GM19025 (cell line): ENCODE results near the gene WBP11.

Source experiments
- ATAC-seq: cut with Tn5 transposase; IDR thresholded peaks from one replicate; pipeline ENCODE4 v1.9.1; 2021; ENCODE audit warnings: mild to moderate bottlenecking, low read depth, moderate library complexity; ENCODE audit not compliant: unreplicated experiment

WBP11 gene

DNA sequence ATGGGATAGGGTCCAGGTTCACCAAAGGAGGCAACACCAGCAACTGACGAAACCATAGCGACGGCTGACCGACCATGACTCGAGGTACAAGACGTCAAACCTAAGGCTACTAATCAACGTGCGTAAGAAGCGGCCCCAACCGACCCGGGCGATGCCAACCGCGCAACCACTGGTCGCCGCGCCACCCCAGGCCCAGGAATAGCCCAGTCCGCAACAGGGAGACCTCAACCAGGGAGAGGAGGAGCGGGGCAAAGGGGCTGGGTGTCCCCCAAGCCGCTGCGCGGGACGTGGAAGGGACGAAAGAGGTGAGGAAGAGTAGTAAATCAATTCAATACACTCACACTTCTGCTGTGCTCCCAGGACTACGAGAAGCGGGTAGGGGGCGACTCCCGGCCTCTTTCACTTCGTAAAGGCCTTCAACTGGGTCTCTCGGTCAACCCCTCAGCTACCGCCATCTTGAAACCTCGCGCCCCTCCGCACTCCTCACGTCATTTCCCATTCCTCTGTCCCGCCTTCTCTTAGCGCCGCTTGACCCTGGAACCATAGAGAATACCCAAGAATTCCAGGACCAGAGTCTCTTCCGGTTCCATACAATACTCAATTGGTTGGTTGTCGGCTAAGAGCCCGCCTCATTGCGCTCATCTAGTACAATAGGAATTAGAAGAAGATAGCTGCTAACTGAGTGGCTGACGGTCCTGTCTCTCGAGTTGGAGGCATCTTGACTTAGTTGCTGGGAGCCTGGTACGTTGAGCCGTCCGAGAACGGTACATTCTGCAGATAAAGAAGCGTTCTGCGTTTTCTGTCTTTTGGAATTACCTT is at the start of gene WBP11, which contains the start of gene C12orf60:
Gene WBP11 (minus strand): TSS at position 468 of the 819 bp plus-strand sequence. CDS start 2,095 bp downstream, outside the sequence.
Gene C12orf60 (plus strand): TSS at position 660 of the 819 bp plus-strand sequence. CDS start 19,266 bp downstream, outside the sequence.
- ATAC-seq = peak; percentile 97

DNA sequence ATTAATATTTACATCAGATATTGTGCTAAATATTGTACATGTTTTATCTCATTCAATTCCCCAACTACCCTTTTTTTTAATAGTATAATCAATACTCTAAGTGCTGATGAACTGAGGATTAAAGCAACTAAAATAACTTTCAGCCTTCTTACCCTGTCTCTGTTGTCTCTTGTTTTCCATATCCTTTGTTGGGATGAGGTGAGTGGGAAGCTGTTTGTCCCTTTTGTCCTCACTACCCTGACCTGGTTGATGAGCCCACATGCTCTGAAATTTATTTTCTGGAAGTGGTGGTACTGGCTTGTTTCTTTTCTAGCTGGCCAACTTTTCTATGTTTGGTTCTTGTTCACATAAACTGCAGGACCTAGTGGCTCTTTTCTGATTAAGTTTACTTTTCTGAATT is 49.6 kb upstream of the WBP11 start:
- ATAC-seq = no peak

DNA sequence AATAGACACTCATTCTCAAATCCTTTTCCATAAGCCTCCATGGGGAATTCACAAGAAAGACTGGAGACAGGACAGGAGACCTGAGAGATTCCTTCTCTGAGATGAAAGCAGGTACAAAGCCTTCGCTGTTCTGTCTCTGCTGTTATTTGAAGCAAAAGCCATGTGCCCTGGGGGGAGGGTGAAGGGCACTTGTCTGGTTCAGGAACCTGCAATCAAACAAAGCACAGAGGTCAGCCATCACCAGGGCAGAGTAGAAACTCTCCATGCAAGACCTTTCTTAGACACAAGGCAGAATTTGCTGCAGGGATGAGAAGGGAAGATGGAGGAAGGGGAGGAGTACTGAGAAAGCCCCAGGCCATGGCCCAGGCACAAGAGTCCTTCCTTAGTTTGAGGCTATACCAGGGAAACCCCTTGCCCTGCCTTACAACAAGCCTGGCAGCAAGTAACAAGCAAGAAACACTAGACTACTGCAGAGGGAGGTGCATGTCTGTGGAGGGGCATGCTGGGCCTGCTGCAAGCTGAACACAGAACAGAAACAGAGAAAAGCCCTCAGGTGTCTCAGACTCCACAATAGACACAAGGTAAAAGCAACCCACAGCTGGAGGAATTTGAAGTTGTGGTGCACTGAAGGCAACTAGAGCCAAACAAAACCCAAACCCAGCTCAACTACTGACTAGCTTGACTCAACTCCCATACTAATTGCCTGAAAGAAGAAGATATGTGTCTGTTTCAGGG is 47.8 kb upstream of the WBP11 start:
- ATAC-seq = no peak

DNA sequence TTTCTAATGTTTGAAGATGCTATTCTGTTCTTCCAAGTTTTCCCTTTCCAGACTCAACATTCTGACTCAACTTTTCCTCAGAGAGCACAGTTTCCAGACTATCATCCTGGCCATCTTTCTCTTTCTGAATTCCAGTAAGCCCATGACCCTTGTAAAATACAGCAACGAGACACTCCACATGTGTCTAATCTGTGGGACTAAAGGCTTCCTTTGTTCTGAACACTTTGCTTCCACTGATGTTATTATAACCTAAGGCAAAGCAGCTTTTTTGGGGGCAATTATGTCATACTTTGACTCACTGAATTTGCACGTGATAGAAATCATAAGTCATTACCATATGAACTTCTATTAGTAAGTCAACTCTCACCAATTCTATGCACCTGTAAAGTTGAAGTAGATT is 46.4 kb upstream of the WBP11 start:
- ATAC-seq = no peak

DNA sequence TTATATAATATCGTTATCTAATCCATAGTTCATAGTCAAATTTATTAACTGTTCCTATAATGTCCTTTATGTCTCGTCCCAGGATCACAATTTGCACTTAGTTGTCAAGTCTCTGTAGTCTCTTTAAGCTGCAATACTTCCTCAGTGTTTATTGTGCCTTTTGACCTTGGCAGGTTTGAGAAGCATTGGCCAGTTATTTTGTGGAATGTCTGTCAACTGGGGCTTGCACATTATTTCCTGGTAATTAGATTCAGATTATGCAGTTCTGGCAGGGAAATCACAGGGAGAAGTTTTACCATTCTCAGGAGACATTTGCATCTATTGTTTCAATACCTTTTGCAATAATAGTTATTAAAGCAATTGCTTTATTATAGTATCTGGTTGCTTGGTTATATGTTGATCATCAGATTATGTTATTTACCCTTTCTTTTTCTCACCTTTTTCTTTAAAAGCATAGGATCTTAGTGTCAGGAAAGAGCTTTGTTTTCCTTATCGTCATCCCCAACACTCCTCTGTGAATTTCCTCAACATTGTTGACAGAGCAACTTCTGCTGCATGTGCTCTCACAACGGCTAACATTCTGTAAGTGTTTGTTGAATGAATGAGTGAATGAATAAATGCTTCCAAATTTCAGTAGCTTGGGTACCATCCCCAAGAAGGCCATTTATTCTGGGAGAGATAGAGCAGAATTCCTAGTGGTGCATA is 43.8 kb upstream of the WBP11 start:
- ATAC-seq = no peak

DNA sequence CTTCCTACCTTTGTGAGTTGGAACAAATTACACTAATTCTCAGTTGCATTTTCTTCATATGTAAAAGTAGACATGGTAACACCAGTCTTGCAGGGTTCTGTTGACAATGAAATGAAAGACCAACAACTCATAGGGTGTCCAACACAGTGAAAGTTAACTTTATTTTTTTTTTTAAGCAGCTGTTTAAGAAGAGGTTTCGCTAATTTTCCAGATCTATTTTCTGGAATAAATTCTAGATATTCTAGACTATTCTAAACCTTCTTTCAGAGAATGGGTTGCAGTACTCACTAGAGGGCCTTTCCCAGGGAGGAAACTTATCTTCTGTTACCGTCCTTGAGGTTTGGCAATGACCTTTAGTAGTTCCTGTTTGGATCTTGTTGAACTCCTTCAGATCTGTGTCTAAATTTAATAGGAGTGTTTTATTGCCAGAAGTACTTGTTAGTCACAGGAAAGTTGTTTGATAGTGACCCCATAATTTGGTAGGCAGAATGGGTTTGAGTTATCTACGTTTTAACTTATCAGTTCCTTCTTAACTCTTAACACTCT is 42.8 kb upstream of the WBP11 start:
- ATAC-seq = no peak

DNA sequence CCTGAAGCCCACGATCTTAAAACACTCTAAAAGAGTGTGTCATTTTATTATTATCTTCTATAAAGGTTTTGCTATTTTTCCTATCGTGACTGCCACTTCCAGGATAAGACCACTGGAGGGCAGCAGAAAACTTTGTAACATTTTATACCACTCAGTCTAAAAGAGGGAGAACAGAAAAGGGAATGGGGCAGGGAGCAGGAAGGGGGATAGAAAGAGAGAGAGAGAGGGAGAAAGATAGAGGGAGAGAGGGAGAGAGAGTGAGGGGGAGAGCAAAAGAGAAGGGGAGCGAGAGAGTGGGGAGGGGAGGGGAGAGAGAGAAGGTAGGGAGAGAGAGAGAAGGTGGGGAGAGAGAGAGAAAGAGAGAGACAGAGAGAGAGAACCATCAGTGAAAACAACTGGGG is 42.1 kb upstream of the WBP11 start:
- ATAC-seq = no peak

DNA sequence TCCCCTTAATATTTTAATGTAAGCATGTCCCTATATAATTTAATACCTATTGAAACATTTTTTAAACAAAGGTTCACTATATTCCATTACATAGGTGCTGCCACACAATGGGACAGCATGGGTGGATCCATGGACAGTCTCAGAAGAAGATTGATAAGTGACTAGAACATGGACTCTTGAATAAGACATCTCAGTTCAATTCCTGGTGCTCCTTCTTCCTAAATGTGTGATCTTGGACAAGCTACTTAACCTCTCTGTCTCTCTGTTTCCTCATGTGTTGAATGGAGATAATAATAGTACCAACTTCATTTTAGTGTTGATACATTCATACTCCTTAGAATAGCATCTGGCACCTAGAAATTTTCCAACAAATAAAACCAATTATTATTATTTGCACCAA is 41.1 kb upstream of the WBP11 start:
- no peak for ATAC-seq

DNA sequence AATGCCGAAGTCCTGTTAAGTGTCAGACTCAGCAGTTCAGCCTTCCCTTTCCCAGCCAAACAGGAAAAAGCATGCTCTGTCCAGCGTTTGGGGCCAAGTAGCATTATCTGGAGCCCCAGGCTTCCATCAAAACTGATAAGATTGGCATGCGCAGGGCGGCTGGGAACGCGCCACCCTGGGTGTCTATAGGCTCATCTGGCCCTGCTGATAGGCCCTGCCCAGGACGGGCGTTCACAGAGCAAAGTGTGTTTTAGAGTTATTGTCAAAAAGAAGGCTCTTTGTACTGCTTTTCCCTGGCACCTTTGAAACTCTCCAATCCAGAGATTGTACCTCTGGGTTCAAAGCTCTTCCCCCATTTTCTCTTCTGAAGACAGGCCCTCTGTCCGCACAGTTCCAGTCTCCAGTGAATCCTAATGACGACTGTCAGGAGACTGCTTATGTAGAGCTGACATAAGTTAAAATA is 40.2 kb upstream of the WBP11 start, which contains the start of gene ART4:
Gene ART4 (minus strand): TSS at position 102 of the 463 bp plus-strand sequence. CDS start 413 bp downstream, outside the sequence.
- ATAC-seq = no peak

DNA sequence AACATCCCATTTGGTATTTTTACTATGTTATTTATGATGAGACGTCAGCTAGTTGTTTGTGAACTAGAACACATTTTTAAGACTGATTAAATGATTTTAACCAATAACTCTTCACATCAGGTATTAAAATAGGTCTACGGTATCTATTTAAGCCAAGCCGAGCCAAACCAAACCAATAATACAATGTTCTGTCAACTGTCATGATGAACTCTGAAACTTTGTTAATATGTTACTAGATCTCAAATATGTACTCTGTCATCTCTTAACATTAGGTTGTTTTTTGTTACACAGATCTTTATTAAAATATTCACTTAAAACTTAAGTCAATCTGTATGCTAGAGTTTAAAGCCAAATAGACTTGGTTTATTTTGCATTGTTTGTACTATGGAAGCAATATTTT is 39.0 kb upstream of the WBP11 start:
- no peak for ATAC-seq

DNA sequence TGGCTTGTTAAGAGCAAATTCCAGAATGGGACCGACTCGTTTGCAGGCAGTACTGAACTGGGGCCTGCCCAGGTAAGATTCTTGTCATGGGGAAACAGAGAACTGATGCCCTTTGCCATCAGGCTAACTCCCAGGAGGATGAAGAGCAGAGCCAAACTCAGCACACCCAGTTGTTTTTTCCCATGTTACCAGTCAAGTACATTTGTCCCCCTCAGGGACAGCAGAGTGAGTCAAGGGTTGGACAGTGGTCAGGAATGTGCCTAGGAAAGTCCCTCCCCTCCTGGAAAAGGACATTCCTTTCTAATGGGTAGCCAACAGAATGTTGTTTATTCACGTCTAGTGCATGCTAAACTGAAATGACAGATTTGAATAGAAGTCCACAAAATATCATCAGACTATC is 38.5 kb upstream of the WBP11 start:
- ATAC-seq = no peak

DNA sequence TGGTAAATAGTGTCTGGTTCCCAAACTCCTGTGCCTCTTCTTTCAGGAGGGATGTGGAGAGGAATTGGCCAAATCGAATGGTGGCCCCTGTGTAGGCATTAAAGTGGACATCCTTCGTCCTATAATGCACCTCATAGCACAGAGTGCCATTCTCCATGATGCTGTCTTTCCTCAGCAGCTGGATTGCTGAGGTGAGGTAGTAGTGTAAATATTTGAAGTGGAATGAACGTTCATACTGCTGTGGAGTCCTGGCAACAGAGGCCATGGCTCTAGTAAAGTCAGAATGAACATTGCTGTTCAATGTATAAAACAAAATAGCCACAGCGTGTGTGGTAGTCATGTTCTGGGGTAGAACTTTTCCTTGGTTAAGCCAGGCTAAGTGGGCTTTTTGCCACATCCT is 37.3 kb upstream of the WBP11 start:
- ATAC-seq = no peak

DNA sequence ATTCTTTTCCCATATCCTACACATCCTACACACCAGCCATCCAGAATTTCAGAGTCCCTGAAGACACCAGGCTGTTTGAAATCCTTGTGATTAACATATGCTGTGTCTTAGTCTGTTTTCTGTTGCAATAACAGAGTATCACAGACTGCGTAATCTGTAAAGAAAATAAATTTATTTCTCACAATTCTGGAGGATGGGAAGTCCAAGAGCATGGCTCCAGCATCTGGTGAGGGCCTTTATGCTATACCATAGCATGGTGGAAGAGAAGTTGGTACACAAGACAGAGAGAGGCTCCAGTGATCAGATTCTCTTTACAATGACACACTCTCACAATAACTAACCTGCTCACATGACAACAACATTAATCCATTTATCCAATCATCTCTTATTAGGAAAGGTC is 36.0 kb upstream of the WBP11 start:
- ATAC-seq = no peak

DNA sequence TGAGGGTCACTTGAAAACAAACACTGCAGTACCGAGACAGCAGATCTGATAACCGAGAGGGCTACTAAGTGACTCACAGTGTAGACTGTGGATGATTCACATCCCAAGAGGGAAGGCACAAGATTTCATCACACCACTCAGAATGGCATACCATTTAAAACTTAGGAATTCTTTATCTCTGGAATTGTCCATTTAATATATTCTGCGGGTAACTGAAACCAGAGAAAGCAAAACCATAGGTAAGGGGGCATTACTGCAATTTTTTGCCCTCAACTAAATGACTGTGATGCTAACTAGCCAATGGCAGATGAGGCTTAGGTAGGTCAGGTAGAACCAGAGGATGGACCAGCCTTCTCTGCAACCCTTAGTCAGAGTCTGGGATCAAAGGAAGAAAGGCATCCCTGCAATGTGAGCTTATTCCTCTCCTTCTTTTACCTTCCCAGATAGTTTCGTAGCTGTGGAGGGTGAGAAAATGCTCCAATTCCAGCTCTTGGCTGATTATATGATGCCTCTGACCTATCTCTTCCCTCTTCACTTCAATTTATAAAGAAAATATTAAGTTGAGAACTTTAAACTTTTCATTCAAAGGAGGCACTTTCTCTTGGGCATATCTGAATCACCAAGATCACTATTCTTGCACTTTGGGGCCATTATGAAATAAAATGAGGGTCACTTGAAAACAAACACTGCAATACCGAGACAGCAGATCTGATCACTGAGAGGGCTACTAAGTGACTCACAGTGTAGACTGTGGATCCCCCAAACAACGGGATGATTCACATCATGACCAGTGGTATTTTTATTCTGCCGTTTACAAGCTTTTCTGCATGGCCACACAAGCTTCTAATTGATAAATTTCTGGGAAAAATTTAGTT is 33.3 kb upstream of the WBP11 start:
- no peak for ATAC-seq

DNA sequence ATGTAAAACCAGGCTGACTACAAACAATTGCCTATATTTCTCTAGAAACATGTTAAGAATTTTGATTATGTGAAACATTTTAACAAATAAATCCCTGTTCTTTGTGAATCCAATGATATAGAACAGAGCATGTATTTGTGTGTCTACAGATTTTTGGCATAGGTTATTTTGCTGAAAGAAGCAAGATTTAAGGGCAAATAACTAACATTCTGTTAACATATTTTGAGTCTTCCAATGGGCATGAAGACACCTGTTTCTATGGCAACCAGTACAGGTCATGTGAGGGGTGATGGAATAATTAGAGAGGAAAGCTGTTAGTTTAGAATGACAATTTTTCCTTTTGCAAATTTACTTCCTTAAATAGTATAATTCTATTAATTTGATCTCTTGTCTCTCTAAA is 31.2 kb upstream of the WBP11 start:
- ATAC-seq = no peak

DNA sequence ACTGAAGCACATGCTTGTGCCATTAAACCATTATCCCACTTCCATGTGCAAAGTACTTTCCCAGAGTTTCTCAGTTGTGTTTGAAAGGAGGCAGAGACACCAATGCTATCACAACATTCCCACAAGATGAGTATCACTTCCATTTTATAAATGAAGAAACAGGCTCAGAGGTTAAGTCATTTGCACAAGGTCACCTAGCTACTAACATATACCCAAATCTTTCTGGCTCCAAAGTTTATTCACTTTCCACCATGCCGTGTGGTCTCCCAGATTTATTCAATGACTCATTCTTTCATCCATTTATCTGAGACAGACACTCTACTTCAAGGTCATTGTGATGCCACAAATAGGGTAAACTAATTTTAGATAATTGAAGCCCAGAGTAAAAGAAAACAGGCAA is 30.7 kb upstream of the WBP11 start:
- no peak for ATAC-seq

DNA sequence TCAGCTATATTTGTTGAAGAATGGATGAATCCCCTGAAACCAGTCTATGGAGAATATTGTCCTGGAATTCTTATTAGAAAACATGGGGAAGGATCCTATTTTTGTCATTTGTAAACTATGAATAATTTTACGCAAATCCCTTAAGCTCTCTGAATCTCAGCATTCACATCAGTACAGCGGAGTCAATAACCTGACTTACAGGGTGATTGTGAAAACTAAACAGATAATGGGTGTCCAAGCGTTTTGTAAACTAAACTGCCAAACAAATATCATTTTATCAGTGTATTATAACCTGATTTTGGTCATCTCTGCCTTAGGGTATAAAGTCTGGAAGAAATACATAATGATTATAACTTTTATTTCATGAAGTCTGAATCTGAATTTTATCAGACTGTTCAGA is 30.1 kb upstream of the WBP11 start:
- ATAC-seq = no peak

DNA sequence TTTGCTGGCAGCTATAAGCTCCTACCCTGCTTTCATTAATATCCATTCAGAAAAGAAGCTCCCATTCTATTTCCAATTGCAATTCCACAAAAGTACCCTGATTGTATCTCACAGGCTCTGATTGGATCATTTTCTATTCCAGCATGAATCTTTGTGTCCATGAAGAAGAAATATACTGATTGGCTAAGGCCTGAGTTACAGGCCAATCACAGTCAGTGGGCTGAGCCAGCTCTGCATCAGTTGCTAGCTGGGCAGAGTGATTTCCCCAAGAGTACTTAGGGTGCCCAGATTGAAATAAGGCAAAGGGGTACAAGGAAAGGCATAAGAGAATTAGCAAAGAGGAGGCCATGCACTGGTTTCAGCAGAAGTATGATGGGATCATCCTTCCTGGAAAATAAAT is 25.6 kb upstream of the WBP11 start:
- peak; percentile 92 for ATAC-seq

DNA sequence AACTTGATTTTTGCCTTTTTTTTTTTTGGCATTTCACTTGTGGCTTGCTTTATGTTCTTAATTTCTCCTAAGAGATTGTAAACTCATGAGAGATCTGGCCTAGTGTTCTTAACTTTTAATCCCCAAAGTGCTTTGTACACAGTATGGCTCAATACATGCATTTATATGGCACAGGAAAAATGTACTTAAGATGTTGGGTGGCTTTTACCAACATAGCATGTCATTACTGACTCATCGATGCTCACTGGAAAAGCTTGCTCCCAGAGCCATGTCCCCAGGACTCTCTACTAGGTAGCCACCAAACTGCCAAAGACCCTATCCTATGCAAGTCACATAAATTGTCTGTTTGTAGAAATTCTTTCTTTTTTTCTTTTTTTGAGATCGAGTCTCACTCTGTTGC is 23.8 kb upstream of the WBP11 start:
- ATAC-seq = no peak

DNA sequence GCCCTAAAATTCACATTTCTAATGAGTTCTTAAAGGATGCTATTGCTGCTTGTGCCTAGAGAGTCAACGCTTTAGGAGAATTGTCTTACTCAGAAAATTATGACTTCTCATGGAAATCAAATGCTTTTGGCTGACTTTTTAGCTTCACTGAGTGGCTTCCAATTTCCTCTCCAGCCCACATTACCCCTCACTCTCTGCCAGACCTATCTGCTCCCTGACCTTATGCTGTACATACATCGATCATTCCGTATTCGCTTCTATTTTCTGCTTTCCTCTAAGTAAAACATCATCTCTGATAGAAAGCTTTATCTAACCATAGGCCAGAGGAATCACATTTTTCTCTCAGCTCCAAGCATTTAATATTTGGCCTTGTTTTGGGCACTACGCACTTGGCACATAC is 23.2 kb upstream of the WBP11 start:
- no peak for ATAC-seq
